B cell (primary cell): Measurements from ENCODE around the gene BLCAP. TPM values are rescaled to one million over a fixed set of nuclear protein-coding genes. Genes with fewer than 3 reads are reported as not detected.

ENCODE experiments used
- ATAC-seq: fragments of 200-7000 bp; cut with Tn5 transposase; one replicate; pipeline ENCODE4 v1.10.0; 2021; ENCODE audit warnings: low read depth, mild to moderate bottlenecking, moderate number of reproducible peaks, moderate library complexity
- CTCF ChIA-PET: fragments of 350-600 bp; sonication (Branson Sonifier 250); formaldehyde crosslinking; loops from one replicate; lab custom pipeline; 2021; ENCODE audit warnings: antibody characterized with exemption, inconsistent platforms; lab: Charles Lee
- POLR2A ChIA-PET: fragments of 350-600 bp; sonication (Branson Sonifier 250); formaldehyde crosslinking; loops from one replicate; lab custom pipeline; 2021; ENCODE audit warnings: antibody characterized with exemption; lab: Charles Lee
- DNase-seq: peaks from one replicate; pipeline ENCODE4 v3.0.0; 2013
- H2AFZ ChIP-seq: 2 replicates; pipeline ENCODE4 v1.6.1; 2012; ENCODE audit warnings: mild to moderate bottlenecking, low read depth, low read length; ENCODE audit not compliant: insufficient read depth, poor library complexity, severe bottlenecking
- H3K27ac ChIP-seq, 2 donors: 1 replicate in 1 of 2; 2 replicates in 1 of 2; pipeline ENCODE4 v1.5.1; 2012 to 2013; ENCODE audit warnings: low read length in 2 of 2, mild to moderate bottlenecking in 2 of 2, moderate library complexity in 1 of 2
- H3K27me3 ChIP-seq, 4 experiments: fragments of 200-600 bp in 1 of 4; sonication (generic) in 1 of 4; replicated peaks in 1 of 4; 1 replicate in 2 of 4; 2 replicates in 2 of 4; pipeline versions ENCODE4 v1.6.1 to v1.7.0; 2013 to 2016; ENCODE audit warnings: low read length in 3 of 4, mild to moderate bottlenecking in 2 of 4, mixed read lengths in 1 of 4, moderate library complexity in 1 of 4; ENCODE audit not compliant: insufficient read depth in 4 of 4, control insufficient read depth in 3 of 4; ENCODE audit errors: control extremely low read depth in 1 of 4
- H3K36me3 ChIP-seq, 2 experiments: replicated peaks in 1 of 2; 1 replicate in 1 of 2; 2 replicates in 1 of 2; pipeline versions ENCODE4 v1.6.1 to v1.7.1; 2013; ENCODE audit warnings: low read length in 1 of 2; ENCODE audit not compliant: insufficient read depth in 2 of 2, control insufficient read depth in 1 of 2; ENCODE audit errors: control extremely low read depth in 1 of 2, extremely low read depth in 1 of 2
- H3K4me1 ChIP-seq, 2 donors: fragments of 200-600 bp in 1 of 2; sonication (generic) in 1 of 2; 1 replicate in 1 of 2; 2 replicates in 1 of 2; pipeline versions ENCODE4 v1.5.1 to v1.6.1; 2013 to 2017; ENCODE audit warnings: low read length in 2 of 2; ENCODE audit not compliant: control insufficient read depth in 2 of 2, insufficient read depth in 2 of 2
- H3K4me2 ChIP-seq: replicated peaks from 2 replicates; pipeline ENCODE3; 2012; ENCODE audit warnings: mild to moderate bottlenecking, low read depth, low read length; ENCODE audit not compliant: poor library complexity, severe bottlenecking
- H3K4me3 ChIP-seq, 5 experiments: fragments of 200-600 bp in 1 of 5; sonication (generic) in 1 of 5; 1 replicate in 3 of 5; 2 replicates in 2 of 5; pipeline versions ENCODE4 v1.5.1 to v1.7.0; 2011 to 2016; ENCODE audit warnings: low read length in 4 of 5, mild to moderate bottlenecking in 4 of 5, low read depth in 2 of 5, control low read depth in 1 of 5, moderate library complexity in 1 of 5; ENCODE audit not compliant: insufficient read depth in 1 of 5; ENCODE audit errors: control extremely low read depth in 1 of 5, extremely low read depth in 1 of 5
- H3K79me2 ChIP-seq: fragments of 200-600 bp; sonication (generic); one replicate; pipeline ENCODE4 v1.6.0; 2016; ENCODE audit warnings: low read length; ENCODE audit not compliant: control insufficient read depth, insufficient read depth
- H3K9ac ChIP-seq: fragments of 200-600 bp; sonication (generic); 2 replicates; pipeline ENCODE4 v1.6.1; 2017; ENCODE audit warnings: mild to moderate bottlenecking, low read length, moderate library complexity
- H3K9me3 ChIP-seq, 3 donors: one replicate each; pipeline versions ENCODE4 v1.6.1 to v1.7.1; 2013; ENCODE audit warnings: low read length in 2 of 3; ENCODE audit not compliant: control insufficient read depth in 2 of 3, insufficient read depth in 1 of 3; ENCODE audit errors: control extremely low read depth in 1 of 3
- H4K20me1 ChIP-seq: 2 replicates; pipeline ENCODE4 v1.6.0; 2012; ENCODE audit warnings: mild to moderate bottlenecking, low read length; ENCODE audit not compliant: insufficient read depth, control insufficient read depth, poor library complexity, severe bottlenecking
- H3K27ac Mint-ChIP-seq: one replicate; pipeline ENCODE4 v1.8.0; 2021; ENCODE audit warnings: mixed read lengths
- H3K27me3 Mint-ChIP-seq: one replicate; pipeline ENCODE4 v1.8.0; 2021; ENCODE audit warnings: mixed read lengths
- H3K4me1 Mint-ChIP-seq: one replicate; pipeline ENCODE4 v1.8.0; 2021; ENCODE audit warnings: mixed read lengths
- H3K4me3 Mint-ChIP-seq: one replicate; pipeline ENCODE4 v1.8.0; 2021; ENCODE audit warnings: mixed read lengths
- H3K9me3 Mint-ChIP-seq: one replicate; pipeline ENCODE4 v1.8.0; 2022; ENCODE audit warnings: mixed read lengths; ENCODE audit not compliant: insufficient read depth
- EZH2 ChIP-seq: IDR thresholded peaks from 2 replicates; pipeline ENCODE4 v1.6.1; 2012; ENCODE audit warnings: borderline replicate concordance, low read depth, mild to moderate bottlenecking, moderate library complexity, low read length; ENCODE audit not compliant: insufficient read depth, poor library complexity, severe bottlenecking
- WGBS: methylation state at CpG from one replicate; pipeline ENCODE4 v1.1.5; 2013; ENCODE audit warnings: missing lambda C conversion rate; ENCODE audit not compliant: insufficient coverage; 5-methylcytosine and 5-hydroxymethylcytosine counted together
- intact Hi-C: fragments of 100-400 bp; cut with micrococcal nuclease; formaldehyde crosslinking; loops from one replicate; pipeline ENCODE4 v1.10.0; 2022
- polyA plus RNA-seq: library from polyadenylated mRNA; depleted of rRNA; stranded (reverse); fragments of >200 nt; gene quantifications from 2 replicates; pipeline ENCODE4 v1.2.3, GENCODE V29; 2012
- total RNA-seq, 2 donors: library from RNA; stranded (reverse); fragments of 120-200 nt in 1 of 2; gene quantifications; 1 replicate in 1 of 2; 2 replicates in 1 of 2; pipeline versions ENCODE4 v1.2.3 to v1.2.4, GENCODE V29; 2013 to 2022
- TF ChIP-seq, protein P1 (sequence below): fragments of 200-600 bp; IDR thresholded peaks from one replicate; pipeline ENCODE4 v1.8.0; 2022; ENCODE audit warnings: antibody characterized with exemption, mild to moderate bottlenecking

BLCAP gene
- total and polyA plus RNA-seq, 2 donors (not counting 1 experiment from before 2014, with no cell fraction given): 56.2 to 188 TPM

GRCh38 chr20:37518606-37519507 lies 8.8 kb downstream of the BLCAP start:
- POLR2A ChIA-PET: interaction anchor here (0.7 kb wide), 1 partner anchor 321 kb away, joined by 11 read pairs; no protein-coding TSS in a partner anchor
- peaks cover 44% of the 10 kb centered on the region for H3K4me1 Mint-ChIP-seq

More at GRCh38 chr20:37518606-37519507, 8.8 kb downstream of the BLCAP start:
- no peak overlapping the region for H3K4me2 ChIP-seq
- WGBS: 94% methylated on average over 26 of the region's 30 CpGs
- H3K4me1 ChIP-seq: peaks cover 8 to 16% of the 10 kb centered on the region in 2 donors
- H3K36me3 ChIP-seq: peaks cover 0 to 46% of the 10 kb centered on the region in 2 experiments
- Mint-ChIP-seq H3K27me3 (no peaks in the 10 kb centered on the region), H3K4me3 (no peak overlapping the region), H3K9me3 (no peaks in the 10 kb centered on the region), H3K27ac (no peak overlapping the region)
- DNase-seq (no peak), ATAC-seq (no peak)
- intact Hi-C loops: no loop called here
- peaks cover 98% of the 10 kb centered on the region for H4K20me1 ChIP-seq
- H2AFZ ChIP-seq: no peak overlapping the region
- peaks cover 0 to 9% (median 0%) of the 10 kb centered on the region in 3 donors for H3K9me3 ChIP-seq
- CTCF ChIA-PET: interaction anchor here (0.5 to 1.0 kb wide), 4 partner anchors 10 to 701 kb away, joined by 3 read pairs; no protein-coding TSS in a partner anchor
- no peaks in the 10 kb centered on the region for H3K27me3 ChIP-seq
- H3K4me3 ChIP-seq: no peak overlapping the region
- TF ChIP-seq EZH2: no peak
- TF ChIP-seq, protein P1, sequence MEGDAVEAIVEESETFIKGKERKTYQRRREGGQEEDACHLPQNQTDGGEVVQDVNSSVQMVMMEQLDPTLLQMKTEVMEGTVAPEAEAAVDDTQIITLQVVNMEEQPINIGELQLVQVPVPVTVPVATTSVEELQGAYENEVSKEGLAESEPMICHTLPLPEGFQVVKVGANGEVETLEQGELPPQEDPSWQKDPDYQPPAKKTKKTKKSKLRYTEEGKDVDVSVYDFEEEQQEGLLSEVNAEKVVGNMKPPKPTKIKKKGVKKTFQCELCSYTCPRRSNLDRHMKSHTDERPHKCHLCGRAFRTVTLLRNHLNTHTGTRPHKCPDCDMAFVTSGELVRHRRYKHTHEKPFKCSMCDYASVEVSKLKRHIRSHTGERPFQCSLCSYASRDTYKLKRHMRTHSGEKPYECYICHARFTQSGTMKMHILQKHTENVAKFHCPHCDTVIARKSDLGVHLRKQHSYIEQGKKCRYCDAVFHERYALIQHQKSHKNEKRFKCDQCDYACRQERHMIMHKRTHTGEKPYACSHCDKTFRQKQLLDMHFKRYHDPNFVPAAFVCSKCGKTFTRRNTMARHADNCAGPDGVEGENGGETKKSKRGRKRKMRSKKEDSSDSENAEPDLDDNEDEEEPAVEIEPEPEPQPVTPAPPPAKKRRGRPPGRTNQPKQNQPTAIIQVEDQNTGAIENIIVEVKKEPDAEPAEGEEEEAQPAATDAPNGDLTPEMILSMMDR: no peak
- peaks cover 98% of the 10 kb centered on the region for H3K79me2 ChIP-seq
- H3K27ac ChIP-seq: no peak overlapping the region
- H3K9ac ChIP-seq: no peak overlapping the region
